CD4-positive, alpha-beta T cell treated with Interleukin-17A for 1 hour (primary cell): ENCODE data around the gene CDCA5.

Experiments
- DNase-seq: peaks from one replicate; pipeline ENCODE4 v3.0.0-alpha.2; 2020

The CDCA5 gene

DNA sequence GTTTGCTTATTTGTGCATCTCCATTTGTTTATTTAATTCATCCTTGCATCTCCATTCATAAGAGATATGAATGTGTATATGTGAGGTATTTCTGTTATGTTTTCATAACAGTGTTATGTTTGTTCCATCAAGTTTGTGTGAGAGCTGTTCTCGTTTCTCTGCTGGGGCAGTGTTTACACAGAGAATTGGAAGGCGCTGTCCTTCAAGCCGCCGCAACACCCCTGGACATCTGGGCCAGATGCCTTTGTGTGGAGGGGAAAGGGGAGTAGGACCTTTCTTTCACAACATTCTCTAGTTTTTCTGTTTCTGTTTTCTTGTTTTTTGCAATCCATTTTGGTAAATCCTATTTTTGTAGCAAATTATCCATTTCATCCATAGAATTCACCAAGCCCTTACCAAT lies 20.8 kb upstream of the CDCA5 start:
- DNase-seq, result no peak

DNA sequence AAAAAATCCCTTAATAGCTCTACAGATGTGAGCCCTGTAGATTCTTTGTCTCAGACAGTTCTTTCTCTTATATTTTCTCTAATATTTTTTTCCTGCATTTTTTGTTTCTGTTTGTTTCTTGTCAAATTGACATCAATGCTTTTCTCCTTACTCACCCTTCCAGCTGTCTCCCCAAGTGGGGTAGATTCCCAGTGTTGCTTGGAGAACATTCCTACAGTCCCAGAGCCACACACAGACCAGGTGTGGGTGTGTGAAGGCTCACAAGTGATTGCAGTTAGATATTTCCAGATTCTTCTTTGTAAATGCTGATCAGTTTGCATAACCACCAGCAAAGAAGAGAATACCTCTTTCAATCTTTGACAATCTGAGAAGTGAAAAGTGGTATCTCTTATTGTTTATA lies 19.6 kb upstream of the CDCA5 start:
- DNase-seq, result no peak

GRCh38 chr11:65102142-65103095 lies 18.6 kb upstream of the CDCA5 start:
- DNase-seq, result no peak

- DNase-seq, result no peak
These were observed 17.0 kb upstream of the CDCA5 start for GRCh38 chr11:65100674-65101350.

- no peak for DNase-seq
These were observed 13.1 kb upstream of the CDCA5 start for GRCh38 chr11:65096926-65097325.

DNA sequence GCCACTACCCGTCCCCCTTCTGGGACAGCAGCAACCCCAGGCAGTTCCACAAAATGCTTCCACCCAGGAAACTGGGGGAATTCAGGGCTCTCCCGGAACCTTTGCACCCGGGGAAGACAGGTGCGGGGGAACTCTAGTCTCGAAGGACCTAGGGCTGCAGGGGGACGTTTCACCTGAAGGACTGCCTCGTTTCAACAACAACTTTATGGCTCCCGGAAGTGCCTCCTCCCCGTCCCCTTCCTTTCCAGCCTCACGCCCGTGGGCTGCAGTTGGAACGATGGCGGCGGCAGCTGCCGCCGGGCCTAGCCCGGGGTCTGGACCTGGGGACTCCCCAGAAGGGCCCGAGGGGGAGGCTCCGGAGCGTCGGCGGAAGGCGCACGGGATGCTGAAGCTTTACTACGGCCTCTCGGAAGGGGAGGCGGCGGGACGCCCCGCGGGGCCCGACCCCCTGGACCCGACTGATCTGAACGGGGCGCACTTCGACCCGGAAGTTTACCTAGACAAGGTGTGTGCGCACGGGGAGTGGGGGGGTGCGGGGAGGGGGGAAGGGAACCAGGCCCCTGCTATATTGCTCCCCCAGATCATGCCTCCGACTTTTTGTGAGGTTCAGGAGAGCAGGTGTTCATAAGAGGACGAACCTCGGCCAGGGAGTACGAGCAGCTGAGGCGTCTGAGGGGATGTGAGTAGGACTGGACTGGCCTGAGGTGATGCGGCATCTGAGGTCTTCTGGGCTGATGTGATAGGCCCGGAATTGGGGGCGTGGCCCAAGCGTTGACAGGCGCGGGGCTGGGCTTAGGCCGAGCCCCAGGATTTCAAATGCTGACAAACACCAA lies 12.3 kb upstream of the CDCA5 start, which contains the start of gene VPS51:
Gene VPS51 (plus strand): TSS at position 241 of the 833 bp plus-strand sequence. CDS start 37 bp downstream, at position 278.
- DNase-seq, result peak; percentile 91

GRCh38 chr11:65095427-65095826 lies 11.6 kb upstream of the CDCA5 start:
- no peak for DNase-seq

DNA sequence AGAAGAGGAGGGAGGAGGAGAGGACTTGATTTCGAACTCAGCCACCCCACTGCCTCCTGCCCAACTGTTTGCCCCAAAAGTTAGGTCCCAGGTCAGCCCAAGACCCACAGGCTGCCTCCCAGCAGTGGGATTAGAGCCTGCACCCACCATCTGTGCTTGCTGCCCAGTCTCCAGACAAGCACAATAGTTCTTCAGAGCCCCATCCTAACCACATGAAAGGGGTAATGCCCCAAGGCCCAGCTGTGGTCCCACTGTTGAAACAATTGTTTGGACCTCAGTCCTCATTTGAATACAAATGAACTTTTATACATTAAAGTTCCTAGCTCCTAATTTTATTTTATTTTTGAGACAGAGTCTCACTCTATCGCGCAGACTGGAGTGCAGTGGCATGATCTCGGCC lies 6.8 kb upstream of the CDCA5 start:
- DNase-seq, result no peak

- no peak for DNase-seq
These were observed 5.8 kb upstream of the CDCA5 start for GRCh38 chr11:65089621-65090020.

- no peak for DNase-seq
These were observed 4.0 kb upstream of the CDCA5 start for GRCh38 chr11:65087827-65088226.

DNA sequence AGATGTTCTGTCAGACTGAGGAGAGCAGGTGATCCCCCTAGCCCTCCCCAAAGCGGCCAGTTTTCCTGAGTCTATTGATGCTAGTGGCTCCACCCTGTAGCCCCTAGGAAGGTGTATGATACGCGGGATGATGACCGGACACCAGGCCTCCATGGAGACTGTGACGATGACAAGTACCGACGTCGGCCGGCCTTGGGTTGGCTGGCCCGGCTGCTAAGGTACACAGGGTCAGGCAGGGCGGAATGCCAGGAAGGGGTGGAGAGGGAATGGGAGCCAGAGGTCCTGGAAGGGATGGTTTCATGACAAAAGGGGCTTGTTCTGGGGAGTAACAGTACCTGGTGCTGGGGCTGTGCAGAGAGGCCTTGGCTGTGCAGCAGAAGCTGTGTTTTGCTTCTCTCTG lies 3.4 kb upstream of the CDCA5 start:
- no peak for DNase-seq

DNA sequence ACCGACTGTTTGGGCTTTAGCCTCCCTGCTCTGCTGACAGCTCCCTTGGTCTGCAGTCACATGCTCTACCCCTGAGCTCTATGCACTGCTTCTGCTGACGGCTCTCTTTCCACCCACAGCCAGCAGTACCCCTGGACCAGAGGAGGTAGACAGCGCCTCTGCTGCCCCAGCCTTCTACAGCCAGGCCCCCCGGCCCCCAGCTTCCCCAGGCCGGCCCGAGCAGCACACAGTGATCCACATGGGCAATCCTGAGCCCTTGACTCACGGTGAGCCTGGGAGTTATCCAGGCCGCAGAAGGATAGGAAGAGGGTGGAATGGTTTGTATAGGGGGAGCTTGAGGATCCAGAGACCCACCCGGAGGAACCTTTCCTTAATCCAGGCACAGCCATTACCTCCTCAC lies 3.0 kb upstream of the CDCA5 start:
- no peak for DNase-seq

DNA sequence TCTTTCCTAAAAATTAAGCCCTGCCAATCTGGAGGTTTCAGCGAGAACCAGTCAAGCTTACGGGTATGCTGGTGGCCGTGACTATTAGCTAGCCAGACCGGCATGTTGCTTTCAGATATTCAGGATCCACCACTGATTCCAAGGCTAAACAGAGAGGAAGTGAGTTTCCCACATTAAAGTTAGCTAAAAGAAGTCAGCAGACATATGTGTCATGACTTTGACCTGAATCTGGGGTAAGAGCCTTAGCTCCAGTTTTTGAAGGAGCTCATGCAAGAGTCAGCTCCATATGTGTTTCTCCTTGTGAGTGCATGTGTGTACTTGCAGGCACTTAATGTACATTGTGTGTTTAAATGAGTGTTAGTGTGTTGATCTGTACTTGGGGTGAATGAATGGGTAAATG lies 1.6 kb upstream of the CDCA5 start:
- no peak for DNase-seq

GRCh38 chr11:65084598-65085375 lies 947 bp upstream of the CDCA5 start:
- DNase-seq, result no peak

DNA sequence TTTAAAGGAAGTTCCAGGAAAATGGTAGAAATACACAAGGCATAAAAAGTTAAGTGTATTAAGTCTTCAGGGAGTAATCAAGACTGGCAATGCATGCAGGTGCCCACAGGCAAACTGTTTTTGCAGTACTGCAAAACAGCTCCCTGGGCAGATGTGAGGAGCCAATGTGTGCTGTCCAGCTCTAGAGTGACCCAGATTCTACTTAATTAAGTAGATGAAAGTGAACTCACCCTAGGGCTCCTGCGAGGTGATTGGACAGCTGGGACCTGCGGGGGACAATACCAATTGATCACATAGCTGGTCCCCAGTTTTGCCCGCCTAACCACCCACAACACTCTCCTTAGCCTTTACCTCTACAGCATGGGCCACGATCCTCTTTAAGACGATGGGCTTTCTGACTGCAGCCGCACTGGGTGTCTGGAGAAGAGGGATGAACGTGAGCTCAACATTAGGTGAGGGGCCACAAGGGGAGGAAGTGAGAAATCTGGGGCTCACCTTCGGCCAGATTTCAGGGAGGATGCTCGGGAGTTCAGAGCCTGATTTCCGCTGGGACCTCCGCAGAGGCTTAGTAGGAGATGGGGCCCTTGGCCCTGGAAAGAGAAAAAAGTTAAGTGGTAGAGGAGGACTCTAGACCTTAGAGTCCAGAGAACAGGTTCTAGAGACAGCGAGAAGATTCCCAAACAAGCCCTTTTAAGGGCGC lies 556 bp downstream of the CDCA5 start:
- no peak for DNase-seq

DNA sequence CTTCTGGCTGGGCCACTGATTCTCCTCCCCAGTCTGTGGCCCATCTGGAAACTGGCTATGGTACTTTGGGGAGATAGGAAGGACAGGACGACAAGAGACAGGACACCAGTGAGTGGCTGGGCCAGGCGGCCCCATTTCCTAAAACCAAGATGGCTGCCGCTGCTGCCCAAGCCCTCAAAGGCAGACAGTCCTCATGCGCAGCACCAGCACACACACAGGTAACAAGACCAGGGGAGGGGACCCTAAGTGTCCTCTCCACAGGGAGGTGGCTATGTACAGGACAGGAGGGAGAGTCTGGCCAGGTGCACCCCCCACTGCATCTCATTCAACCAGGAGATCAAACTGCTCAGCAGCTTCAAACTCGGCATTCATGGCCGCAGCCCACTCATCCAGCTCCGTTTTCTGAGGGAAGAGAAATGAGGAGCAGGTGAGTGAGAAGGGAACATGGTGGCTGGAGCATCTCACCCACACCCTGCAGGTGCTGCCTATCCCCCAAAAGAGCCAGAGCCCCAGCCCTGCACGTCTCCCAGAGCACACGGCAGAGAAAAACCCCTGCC lies 5.0 kb downstream of the CDCA5 start:
- DNase-seq, result no peak

DNA sequence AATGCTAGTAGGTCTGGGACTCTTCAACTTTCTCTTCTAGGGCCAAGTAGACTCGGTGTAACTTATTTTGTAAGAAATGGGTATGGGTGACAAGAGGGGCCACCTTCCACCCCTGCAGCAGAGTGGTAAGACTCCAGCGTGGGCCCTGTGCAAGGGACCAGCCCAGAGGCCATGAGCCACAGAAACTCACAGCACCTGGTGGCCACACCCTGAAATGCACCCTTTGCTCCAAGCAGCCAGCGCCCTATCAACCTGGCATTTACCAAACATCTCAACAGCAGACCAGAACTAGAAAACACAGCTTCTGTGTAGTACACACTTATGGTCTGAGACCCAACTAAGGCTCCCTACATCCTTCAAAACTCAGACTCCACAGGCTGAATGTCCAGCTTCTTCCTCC lies 5.7 kb downstream of the CDCA5 start:
- peak; percentile 85 for DNase-seq

- no peak for DNase-seq
These were observed 6.4 kb downstream of the CDCA5 start for GRCh38 chr11:65077451-65077850.

DNA sequence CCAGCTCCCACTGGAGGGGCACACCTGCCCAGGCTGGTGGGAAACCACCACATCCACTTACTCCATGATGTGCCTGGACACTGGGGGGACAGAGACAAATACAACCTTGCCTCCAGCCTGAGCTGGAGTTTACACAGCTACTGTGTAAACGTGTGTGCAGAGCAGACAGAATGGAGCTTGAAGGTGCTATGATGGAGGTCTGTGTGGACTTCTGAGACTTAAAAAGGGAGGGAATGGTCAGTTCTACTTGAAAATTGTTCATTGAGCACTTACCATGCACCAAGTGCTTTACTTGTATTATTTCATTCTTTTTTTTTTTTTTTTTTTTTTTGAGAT lies 11.2 kb downstream of the CDCA5 start:
- DNase-seq, result no peak

DNA sequence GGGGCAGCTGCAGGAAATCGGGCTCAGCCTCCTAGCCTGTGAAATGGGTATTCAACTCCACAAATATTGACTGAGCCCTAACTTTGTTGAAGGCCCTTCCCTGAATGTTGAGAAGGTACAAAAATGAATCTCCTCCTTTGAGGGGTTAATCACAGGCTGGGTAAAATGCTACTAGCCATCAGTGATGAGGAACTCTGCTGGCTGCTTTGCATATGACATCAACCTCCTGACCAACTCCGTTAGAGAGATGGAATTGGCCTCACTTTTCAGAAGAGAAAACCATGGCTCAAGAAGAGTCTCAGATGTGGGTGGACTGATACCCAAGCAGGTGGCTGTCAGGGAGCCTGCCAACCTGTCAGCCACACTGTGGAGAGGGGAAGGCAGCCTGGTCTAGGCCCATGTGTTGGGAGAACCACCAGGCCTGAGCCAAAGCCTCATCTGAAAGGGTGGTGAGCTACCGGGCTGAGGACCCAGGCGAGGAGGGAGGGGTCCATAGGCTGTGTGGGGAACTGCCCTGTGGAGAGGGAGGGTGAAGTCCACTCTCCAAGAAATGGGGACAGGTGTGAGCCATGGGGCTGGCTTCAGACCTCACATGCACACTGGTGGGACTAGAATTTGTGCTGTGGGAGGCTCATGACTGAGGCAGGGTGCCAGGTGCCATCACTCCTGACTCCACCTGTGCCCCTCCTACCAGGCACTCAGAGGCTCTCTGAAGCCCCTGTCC lies 11.8 kb downstream of the CDCA5 start:
- no peak for DNase-seq

- DNase-seq, result no peak
These were observed 14.6 kb downstream of the CDCA5 start for GRCh38 chr11:65069217-65069616.
